GM19463 (cell line): ENCODE results near the gene HOTAIR.

Source experiments
- ATAC-seq: cut with Tn5 transposase; IDR thresholded peaks from one replicate; pipeline ENCODE4 v1.9.1; 2021; ENCODE audit warnings: mild to moderate bottlenecking, moderate library complexity; ENCODE audit not compliant: unreplicated experiment

HOTAIR gene

DNA sequence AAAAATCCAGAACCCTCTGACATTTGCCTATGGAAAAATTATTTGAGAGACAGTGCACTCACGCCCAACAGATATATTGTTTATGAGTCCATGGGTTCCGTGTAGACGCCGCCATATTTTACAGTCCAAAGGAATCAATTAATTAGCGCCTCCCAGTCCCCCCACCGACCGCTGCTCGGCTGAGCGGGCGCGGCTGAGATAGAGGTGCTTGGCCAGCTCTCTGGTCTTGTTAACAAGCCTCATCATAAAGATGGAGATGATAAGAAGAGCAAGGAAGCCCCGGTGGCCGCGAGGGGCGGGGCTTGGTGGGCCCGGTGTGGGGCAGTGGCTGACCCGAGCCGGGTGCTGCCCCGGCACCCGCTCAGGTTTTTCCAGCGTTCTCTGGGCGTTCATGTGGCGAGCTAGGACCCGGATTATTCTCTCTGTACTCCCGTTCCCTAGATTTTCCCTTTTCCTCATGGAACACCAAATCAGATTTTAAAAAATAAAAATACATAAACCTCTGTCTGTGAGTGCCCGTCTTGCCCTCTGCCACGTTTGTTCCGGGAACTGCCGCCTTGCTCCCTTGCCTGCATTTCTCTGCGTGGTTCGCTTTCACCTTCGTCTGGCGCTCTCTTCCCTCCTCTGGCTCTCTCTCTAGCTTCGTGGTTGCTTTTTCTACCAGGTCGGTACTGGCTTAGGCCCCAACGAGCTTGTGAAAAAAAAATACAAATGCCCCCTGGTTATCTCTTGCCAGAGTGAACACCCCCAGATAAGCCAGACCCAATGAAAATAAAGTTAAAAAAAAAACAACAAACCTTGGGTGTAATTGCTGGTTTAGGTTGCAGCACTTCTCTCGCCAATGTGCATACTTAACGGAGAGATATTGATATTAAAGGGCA is 11.1 kb downstream of the HOTAIR start:
- no peak for ATAC-seq

DNA sequence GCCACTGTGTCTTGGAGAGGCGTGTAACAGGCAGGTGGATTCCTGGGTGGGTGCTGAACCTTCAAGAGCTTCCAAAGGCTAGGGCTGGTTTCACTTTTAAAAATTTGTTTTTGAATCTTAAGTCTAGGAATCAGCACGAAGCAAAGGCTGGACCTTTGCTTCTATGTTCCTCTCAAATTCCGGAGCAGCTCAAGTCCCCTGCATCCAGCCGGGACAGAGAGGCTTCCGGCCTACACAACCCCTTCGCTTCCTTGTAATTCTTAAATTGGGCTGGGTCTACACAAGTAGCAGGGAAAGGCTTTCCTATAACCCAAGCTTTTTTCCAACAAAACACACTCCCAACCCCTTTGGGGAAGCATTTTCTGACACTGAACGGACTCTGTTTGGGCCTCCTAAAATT is 11.7 kb downstream of the HOTAIR start:
- no peak for ATAC-seq

DNA sequence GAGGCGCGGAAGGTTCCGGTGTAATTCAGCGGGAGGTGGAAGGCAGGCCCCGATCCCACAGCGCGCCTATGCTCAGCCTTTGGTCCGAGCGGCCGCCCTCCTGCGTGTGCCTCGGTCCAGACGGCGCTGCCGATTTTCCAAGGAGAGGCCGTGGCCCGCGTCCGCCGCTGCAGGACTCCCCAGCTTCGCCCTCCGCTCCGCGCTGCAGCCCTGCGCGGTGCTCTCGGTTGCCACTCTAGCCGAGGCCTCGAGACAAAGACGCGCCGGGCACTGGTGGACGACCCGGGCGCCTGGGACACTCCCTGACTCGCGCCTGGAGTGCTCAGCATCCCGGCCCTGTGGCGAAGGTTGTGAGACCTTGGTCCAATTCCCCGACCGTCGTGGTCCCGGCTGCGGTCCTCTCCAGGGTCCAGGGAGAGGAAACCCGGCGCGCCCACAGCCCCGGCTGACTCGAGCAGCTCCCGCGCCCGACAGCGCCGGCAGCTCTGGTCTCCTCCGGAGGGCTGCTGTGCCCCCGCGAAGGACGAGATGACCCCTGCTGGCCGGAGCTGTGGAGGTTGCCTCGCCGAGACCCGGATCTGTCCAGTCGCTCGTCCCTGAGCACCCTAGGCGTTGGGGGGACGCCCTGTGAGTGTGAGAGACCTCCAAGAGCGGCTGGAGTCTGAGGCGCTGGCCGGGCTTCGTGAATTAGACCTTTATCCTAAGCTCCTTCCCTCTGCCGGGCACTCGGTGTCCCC is 13.6 kb downstream of the HOTAIR start:
- ATAC-seq: no peak

DNA sequence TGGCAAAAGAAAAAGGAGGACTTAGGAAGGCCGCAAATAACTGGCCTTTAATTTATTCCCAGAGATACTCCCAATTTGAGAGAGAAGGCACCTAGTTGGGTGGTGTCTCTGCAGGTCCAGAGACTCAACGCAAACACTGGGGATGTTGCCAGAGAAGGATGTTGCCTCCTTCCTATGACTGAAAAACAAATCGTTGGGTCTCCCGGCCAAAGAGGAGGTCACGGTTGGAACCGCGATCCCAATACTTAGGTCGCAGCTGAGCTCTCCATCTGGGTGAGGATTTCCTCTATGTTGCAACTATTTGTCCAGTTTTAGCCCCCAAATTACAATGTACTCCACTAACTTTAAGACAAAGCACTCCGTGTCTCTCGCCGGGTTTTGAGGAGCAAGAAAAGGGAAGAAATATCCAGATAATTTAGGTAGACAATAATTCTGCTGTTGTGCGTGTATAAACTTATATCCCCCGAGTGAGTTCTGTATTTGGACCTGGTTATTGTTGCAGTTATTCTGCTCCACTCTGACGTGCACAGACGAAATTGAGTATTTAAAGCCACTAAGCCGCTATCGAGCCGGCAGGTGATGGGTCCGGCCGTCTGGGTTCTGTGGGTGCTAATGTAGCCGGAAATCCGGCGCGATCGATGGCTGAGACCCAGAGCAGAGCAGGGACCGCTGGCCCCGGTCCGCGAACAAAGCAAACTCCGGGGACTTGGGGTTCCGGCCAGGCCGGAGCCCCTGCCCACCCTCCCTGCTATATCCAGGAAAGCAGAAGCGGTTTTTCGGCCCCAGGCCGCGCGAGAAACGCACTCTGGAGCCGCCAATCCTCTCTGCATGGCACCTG is 14.3 kb downstream of the HOTAIR start:
- no peak for ATAC-seq

DNA sequence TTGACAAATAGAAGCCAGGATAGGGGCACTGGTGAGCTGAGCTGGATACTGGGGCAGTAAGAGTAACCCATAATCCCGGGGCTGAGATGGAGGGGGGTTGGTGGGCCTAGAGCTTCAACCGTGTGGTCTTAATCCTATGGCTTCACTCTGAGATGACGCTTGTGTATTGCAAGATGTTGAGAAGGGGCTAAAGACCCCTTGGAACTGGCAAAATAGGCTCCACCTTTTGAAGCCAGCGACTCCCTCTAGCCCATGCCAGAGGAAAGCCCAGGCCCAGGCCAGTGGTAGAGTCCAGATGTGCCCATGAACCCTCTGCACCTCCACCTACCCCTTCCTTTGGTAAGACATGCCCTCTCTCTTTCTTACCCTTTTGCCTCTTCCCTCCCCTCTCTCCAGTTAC is 15.4 kb downstream of the HOTAIR start:
- no peak for ATAC-seq

DNA sequence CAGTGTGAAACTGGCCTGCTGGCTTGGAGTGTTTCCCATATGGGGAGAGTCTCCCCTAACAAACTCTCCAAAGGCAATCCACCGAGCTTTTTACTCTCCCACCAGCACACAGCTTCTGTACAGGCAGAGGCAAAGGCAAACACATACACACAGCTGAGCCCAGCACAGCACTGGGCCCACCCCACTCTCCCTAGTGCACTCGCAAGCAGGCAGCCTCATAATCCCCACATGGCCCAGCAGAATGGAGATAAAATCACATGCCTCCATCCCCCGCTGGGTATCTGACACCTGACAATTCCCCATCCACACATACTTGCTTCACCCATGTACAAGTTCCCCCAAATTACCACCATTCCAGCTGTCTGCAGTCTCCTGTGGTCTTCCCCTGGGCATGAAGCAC is 16.6 kb downstream of the HOTAIR start:
- ATAC-seq: no peak

DNA sequence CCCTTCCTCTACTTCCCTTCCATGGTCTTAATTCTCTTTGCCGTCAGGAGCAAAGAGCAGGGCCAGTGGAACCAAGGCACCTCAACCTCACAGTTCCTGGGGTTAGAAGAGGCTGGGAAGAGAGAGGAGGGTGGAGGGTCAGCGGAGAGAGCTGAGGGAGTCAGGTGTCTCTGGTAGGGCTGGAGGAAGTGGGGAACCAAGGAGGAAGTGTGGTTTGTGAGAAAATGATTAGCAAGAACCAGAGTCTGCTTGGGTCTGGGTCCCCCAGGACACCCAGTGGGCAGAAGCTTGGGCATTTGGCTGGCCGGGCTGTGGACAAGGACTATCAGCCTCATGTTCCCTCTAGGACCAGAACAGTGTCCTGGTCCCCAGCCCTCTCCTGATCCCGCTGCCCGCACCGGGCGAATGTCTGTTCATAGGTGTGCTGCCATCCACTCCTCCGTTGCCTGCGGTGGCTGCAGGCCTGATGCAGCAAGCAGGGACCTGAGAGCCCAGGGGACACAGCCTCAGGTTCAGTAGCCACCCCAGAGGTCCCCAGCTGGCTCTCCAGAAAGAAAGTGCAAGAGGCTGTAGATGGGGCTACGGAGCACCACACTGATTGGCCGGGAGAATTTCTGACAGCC is 17.7 kb downstream of the HOTAIR start:
- ATAC-seq: no peak

DNA sequence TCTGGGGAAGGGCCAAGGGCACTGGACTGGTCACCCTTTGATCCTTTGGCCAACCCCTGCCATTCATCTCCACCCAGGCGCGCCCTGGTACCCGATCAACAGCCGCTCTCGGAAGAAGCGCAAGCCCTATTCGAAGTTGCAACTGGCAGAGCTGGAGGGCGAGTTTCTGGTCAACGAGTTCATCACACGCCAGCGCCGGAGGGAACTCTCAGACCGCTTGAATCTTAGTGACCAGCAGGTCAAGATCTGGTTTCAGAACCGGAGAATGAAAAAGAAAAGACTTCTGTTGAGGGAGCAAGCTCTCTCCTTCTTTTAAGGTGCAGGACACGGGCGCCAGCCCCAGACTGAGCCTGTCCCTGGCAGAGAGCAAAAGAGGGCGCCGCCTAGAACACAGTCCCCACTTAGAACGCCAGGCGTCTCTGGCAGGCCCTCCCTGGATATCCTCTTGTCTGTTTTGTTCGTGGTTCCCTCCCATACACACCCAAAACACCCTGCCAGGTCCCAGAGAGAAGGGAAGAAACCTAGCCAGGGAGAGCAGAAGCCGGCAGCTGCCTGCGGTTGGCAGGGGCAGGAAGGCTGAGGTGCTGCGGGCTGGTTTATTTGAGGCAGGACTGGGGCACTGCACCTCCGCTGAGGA is 18.4 kb downstream of the HOTAIR start:
- ATAC-seq: no peak

DNA sequence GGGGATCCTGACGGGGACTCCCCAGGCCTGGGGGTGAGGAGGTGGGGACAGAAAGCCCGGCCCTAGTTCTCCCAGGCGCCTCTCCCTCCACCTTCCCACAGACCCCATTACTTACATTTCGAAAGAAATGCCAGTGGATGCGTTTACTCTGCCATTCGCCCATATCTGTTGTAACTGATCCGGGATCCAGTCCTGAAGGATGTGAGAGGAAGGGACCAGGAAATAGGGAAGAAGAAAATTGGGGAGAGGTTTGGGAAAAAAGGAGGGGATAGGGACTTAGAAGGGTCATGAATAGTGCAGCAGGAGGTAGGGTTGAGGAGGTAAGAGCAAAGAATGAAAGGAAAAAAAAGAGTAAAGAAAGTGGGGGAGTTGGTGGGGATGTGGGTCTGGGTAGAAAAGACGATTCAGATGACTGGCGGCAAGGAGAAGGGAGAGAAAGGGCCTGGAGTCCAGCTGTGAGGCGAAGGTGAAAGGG is 18.9 kb downstream of the HOTAIR start:
- no peak for ATAC-seq

DNA sequence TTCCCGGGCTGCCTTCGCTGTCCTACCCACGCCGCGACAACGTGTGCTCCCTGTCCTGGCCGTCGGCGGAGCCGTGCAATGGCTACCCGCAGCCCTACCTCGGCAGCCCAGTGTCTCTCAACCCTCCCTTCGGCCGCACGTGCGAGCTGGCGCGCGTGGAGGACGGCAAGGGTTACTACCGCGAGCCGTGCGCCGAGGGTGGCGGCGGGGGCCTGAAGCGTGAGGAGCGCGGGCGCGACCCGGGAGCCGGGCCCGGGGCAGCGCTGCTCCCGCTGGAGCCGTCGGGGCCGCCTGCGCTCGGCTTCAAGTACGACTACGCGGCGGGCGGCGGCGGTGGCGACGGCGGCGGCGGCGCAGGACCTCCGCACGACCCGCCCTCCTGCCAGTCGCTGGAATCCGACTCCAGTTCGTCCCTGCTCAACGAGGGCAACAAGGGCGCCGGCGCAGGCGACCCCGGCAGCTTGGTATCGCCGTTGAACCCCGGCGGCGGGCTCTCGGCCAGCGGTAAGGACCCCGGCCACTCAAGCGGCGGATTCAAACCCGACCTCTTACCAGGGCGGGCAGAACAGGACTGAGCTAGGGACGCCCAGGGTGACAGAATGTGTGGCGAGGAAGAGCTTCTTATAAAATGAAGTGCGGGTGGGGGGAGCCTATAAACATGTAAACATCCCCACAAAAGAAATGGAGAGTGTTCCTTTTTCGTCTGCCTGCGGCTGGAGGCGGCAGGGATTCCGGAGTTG is 19.5 kb downstream of the HOTAIR start:
- no peak for ATAC-seq

DNA sequence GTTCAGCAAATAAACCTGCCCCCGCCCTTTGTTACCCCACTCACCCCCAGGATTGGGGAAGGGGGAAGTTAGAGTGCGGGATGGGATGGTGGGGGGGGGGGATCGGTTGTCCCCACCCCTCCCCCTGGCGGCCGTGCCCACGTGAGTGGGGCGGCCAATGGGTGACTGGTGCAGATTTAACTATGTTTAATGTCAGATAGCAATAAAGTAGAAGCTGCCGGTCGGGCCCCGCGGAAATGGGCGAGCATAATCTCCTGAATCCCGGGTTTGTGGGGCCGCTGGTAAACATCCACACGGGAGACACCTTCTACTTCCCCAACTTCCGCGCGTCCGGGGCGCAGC is 20.1 kb downstream of the HOTAIR start, which contains the start of gene HOXC12:
Gene HOXC12 (plus strand): TSS at position 210 of the 342 bp plus-strand sequence. CDS start 27 bp downstream, at position 237.
- ATAC-seq: no peak

DNA sequence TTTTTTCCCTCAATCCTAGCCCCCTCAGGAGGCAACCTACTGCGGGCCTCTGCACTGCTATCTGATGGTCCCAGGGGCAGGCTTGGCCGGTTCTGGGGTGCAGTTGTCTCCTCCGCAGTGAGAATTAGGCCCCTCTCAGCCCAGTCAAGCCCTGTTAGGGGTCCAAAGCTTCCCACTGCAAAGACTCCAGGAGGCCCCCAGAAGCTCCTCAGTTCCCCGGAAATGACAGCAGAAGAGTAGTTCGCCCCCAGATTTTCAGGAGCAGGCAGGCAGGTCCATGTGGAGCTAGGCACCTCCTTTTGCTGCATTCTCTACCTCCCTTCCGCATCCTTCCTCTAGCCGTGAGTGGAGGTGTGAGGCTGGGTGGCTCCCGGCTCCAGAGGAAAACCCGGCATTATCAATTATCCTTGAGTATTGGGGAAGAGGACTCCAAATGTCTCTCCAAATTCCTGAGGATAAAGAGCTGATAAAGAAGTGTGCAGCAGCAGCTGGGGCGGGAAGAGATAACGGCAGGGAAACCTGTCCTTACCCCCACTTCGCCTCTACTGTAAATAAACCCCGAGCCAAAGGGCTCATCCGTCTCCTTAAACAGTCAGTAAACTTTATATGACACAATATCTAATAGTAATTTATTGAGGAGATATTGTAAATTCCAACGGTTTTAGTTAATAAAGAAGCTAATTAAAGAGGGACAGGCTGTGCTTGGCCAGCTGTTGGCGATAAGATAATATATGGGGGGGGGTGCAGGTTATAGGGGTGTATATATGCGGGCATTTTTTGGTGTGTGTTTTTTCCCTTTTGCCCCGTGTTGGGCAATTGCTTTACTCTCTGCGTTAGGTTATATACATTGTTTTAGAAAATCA is 20.7 kb downstream of the HOTAIR start:
- ATAC-seq: no peak

DNA sequence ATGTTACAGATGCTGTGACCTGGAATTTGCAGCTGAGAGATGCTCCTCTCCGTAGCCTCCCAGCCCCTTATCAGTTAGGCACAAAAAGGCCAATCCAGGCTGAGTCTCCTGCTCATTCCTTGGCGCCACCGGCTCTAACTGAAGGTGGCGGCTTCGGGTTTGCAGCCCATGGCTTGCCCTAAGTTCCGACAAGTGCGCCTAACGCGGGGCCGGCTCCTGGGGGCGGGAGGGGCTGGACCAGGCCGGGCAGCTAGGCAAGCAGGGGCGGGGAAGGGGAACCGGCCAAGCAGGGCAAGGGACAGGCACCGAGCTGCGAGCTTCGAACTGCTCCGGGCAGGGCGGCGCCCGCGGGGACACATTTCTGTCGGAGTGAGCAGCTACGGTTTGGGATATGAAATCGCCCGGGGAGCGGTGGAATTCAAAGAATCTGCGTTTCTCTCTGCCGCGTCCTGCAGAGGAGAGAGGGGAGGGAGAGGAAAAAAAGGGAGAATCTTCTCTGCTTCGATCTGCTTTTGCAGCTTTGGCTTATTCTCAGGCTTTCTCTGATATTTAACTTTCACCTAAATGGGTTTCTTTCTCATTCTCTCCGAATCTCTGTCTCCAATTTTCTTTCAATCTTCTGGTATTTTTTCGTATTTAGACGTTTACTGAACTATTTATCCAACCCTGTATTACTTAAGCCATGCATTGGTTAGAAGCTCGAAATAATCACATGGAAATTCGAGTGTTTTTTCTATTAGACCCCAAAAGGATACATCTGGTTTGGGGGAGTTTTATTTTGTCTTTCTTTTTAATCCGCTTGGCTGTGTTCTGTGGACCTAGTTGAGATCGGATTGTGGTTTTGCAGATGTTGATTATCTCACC is 21.7 kb downstream of the HOTAIR start:
- ATAC-seq: no peak

DNA sequence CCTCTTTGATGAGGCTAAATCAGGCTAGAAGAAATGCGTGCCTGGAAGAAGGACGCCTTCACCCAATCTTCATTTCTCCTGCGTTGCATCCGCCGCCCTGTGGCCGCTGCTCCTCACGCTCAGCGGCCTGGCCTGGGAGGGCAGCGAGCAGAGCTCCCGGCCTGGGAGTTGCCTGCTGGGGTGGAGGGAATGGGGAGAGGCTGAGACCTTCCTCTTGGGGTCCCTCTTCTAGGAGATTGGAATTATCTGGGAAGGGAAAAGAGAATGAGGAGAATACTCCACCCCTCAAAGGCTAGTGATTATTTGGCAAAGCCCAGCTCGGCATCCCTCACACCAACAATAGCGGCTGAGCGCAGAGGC is 22.4 kb downstream of the HOTAIR start:
- no peak for ATAC-seq

DNA sequence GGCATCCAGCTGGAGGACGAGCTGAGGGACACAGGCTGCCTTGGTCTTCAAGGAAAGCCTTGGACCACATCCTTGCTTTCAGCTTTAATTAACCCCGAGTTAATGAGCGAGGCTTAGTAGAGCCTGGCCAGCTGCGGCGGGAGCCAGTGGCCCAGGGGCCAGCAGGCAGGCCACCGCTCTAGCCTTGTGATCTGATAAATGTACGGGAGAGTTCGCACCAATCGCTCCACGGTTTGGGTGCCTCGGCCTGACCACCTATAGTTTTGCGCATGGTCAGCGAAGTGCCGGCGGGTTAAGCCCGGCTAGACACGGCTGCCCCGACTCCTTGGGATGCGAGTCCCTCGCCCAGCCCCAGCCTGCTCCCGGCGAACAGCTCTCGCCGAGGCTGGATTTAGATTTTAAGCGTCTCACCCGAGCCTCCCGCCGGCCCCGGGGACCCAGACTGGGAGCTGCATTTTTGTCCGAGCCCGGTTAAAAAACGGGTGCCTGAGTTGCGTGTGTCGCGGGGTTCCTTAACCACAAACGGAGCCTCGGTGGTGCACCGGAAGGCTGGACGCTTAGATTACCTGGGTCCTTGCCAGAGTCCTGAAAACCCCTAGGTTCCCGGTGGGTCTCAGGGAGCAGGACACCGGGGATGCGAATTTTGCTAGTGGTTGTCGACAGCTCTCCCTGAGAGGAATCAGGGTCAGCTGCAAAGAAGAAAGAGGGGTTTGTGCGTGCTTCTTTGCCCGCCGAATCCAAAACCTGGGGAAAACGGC is 23.0 kb downstream of the HOTAIR start:
- no peak for ATAC-seq

DNA sequence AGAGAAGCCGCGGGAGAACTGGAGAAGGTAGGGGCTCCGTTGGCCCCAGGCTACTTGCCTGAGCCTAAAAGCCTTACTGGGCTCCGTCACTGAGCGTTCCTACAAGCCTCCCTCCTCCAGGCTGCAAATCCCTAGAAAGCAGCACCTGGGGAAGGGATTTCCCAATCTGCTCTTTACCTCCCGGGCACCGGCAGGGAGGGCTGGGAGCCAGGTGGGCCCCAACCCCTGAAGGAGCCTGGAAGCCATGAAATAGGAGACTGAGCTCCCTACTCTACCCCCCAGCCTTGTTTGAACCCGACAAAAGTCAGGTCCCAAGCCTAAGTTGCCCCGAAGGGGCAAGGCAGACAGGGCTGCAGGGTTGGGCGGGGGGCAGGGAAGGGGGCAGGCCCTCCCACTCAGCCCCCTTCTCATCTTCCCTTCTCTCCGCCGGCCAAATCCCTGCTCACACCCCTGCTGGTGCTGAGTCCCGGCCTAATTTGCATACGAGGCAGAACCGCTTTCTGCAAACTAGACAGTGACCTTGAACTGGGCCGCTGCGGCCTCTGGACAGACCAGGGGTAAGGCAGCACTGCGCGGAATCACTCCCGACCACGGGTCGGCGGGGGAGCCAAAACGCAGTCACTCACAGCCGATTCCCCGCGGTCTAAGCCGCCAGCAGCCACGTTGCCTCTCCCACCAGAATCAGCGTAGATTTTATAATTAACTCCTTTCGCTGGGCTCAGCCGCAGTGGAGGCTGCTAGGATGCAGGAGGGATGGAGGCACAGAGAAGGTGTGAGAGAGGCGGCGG is 23.8 kb downstream of the HOTAIR start:
- no peak for ATAC-seq
